ENCODE data around the gene PLEKHM2. TPM values are rescaled to one million over a fixed set of nuclear protein-coding genes. Genes with fewer than 3 reads are reported as not detected.

The PLEKHM2 gene
- total RNA-seq, 2 donors from 2014 or later: 31.5 to 37.0 TPM

DNA sequence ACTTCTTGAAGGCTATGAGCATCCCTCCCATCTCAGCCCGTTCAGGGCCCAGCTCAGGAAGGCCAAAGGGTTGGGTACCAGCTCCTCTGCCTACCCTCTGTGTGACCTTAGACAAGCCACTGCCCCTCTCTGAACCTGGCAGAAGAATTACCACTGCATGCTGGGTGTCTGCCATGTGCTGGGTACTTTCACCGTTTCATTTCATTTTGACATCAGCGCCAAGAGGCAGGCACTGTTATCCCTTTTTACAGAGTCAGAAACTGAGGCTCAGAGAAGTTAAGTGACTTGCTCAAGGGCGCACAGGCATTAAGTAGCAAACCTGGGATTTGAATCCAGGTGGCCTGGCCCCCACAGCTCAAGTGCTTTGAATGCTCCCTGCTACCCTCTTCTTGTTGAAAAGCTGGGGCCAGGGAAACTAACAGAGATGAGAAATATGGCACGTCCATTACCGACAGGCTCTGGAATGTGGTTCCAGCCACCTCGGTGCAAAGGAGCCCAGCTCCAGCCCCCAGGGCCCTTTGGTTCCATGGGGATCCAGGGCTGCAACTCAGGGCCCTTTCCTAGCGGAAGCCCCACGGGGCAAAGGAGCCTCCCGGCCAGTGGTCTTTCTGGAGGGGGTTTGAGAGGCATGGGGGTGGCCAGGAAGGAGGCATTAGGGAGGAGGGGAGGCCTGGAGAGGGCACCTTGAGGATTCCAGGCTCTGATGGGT is 64.7 kb downstream of the PLEKHM2 start:
- intact Hi-C loops (cut with DNase I, micrococcal nuclease): no loop called here
- ATAC-seq (no peak), DNase-seq (no peak)

DNA sequence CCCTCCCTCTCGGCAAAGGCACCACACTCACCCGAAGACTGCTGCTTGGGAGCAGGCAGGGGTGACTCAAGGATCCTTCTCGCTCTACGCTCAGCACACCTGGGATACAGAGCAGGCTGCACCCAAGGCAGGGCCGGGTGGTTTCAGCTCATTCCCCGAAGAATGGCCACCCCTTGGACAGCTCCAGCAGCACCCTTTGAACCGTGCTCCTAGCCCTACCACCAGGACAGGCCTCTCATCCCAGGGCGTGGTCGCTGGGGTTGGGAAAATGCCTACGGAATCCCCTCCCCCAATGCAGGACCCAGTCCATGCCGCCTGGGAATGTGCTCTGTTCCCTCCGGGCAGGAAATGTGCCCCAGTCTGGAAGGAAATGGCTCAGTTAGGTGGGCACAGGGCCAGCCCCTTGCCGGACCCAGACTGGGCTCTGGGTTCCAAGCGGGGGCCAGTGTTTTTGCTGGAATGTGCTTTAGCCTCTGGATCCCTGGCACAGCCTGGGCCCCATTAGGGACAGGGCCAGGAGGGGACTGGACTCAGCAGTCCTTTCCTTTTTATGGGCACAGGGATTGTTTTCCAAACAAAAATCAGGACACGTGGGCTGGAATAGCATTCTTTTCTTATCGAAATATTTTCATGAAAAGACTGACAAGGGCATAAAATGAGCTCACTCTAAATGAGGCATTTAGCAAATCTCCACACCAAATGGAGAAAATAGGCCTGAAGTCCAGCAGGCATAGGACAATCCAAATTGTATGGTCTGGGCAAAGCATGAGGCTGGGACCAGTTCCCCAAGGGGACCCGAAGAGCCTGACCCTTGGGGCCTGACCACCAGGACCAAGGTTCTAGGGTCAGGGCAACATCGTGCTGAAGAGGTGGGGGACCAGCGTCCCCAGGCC is 65.5 kb downstream of the PLEKHM2 start:
- intact Hi-C loops (cut with DNase I, micrococcal nuclease): no loop called here
- DNase-seq (no peak), ATAC-seq (peak; percentile 48)

- no peak for DNase-seq
- intact Hi-C loops (cut with DNase I, micrococcal nuclease): no loop called here
- ATAC-seq: no peak
Observed at GRCh38 chr1:15750924-15751323, 66.8 kb downstream of the PLEKHM2 start.

DNA sequence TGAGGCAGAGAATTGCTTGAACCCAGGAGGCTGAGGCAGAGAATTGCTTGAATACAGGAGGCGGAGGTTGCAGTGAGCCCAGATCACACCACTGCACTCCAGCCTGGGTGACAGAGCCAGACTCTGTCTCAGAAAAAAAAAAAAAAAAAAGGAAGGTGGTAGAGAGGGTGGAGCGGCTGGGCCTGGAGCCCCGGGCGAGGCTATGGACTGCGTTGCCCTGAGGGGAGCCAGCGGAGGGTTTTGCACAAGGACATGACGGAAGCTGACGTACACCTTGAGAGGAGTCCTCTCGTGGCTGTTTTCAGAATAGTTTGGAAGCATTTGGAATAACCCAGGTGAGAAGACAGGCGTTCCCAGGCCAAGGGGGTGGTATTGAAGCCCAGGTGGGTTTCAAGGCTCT is 67.6 kb downstream of the PLEKHM2 start:
- DNase-seq: no peak
- ATAC-seq: no peak
- intact Hi-C loops (cut with DNase I, micrococcal nuclease): no loop called here

DNA sequence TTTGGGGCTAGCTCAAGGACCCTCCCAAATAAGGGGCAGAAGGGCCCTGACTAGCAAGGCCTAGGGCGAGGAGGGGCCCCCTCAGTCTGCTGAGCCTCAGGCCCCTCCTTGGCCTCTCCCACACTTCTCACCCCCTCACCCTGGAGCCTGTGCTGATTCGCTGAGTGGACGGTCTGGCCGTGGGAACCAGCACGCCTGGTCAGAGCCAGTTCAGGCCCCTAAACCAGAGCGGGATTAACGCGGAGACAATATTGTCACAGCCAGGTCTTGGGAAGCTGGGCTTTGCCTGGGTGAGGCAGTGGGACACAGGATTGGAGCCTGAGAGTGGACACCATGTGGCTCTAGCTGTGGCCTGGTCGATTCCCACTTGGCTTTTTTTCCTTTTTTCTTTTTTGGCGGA is 69.7 kb downstream of the PLEKHM2 start:
- ATAC-seq (no peak), DNase-seq (no peak)
- intact Hi-C loops (cut with DNase I, micrococcal nuclease): no loop called here

DNA sequence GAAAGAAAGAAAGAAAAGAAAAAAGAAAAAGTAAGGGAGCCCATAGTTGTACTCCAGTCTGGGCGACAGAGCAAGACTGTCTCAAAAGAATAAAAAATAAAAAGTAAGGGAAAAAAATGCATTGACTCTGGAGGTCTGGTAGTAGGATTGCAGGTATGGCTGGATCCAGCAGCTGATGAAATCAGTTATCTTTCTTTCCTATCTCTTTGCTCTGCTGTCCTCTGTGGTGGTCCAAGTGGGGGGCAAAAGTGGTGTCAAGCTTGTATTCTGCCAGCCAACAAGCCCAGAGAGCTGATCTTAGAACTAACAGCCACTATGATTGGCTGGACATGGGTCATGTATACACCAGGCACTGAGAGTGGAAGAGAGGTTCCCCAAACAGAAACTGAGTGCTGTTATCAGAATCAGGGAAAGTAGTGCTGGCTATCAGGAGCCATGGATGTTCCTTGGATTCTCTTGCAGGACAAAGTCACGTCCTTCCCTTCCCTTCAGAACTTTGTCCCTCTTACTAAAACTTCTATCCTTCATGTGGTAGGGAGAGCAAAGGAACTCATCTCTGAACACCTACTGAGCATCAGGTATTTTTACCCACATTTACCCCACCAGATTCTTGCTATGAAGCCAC is 71.0 kb downstream of the PLEKHM2 start:
- ATAC-seq (no peak), DNase-seq (no peak)
- intact Hi-C loops (cut with DNase I, micrococcal nuclease): no loop called here

DNA sequence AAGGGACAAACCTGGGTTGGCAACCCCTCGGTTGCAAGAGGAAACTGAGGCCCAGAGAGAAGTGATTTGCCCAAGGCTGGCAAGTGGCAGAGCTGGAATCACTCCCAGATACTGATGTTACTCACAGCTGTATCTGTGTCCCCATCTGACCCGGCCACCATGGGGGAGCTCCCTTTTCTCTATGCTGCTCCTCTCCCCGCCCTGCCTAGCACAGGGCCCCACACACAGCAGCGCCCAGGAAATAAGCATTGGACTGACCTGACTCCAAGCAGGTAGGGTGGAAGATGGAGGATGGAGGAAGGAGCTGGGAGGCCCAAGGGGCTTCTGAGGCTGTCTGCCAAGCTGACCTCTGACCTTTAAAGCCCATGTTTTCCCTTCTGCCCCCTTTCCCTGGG is 71.5 kb downstream of the PLEKHM2 start:
- ATAC-seq (peak; percentile 22), DNase-seq (no peak)
- intact Hi-C loops (cut with DNase I, micrococcal nuclease): no loop called here

GRCh38 chr1:15756143-15757015 is 72.3 kb downstream of the PLEKHM2 start:
- DNase-seq (peak; percentile 86 to 87), ATAC-seq (peak; percentile 82)
- intact Hi-C loops (cut with DNase I, micrococcal nuclease): no loop called here

GRCh38 chr1:15757016-15757543 is 73.0 kb downstream of the PLEKHM2 start:
- peak; percentile 44 for ATAC-seq
- DNase-seq: no peak
- intact Hi-C loops (cut with DNase I, micrococcal nuclease): no loop called here

- peak; percentile 54 for ATAC-seq
- peak in 1 of 2 donors; percentile 66 for DNase-seq
- intact Hi-C loops (cut with DNase I, micrococcal nuclease): no loop called here
Observed at GRCh38 chr1:15757575-15758342, 73.6 kb downstream of the PLEKHM2 start.

GRCh38 chr1:15758343-15758931 is 74.3 kb downstream of the PLEKHM2 start, which contains the start of gene FBLIM1:
TSS of gene FBLIM1 (plus strand) at chr1:15758795. CDS start at chr1:15764984, 6,189 bp downstream.
- ATAC-seq (peak; percentile 6), DNase-seq (peak in 1 of 2 donors; percentile 63)
- intact Hi-C loops (cut with DNase I, micrococcal nuclease): no loop called here

GRCh38 chr1:15758953-15759661 is 75.0 kb downstream of the PLEKHM2 start:
- intact Hi-C loops (cut with DNase I, micrococcal nuclease): no loop called here

GRCh38 chr1:15760520-15761211 is 76.5 kb downstream of the PLEKHM2 start:
- intact Hi-C loops (cut with DNase I, micrococcal nuclease): no loop called here
- no peak for DNase-seq
- ATAC-seq: no peak

More at GRCh38 chr1:15758953-15759661, 75.0 kb downstream of the PLEKHM2 start:
- DNase-seq (no peak), ATAC-seq (no peak)

- intact Hi-C loops (cut with DNase I, micrococcal nuclease): no loop called here
- DNase-seq (no peak), ATAC-seq (no peak)
Observed at GRCh38 chr1:15761366-15762128, 77.4 kb downstream of the PLEKHM2 start.

DNA sequence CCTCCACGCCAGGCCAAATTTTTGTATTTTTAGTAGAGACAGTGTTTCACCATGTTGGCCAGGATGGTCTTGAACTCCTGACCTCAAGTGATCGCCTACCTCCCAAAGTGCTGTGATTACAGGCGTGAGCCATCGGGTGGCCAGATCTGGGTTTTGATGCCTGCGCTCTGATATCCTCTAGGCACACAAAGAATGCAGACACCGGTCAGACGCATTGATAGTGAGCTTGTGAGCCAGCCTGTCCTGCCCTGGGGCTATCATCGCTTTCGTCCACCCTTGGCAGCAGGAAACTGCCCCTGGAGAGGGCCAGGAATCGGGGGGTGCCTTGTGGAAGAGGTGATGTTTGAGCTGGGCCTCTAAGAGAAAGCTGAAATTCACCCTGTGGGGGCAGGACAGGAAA is 78.4 kb downstream of the PLEKHM2 start:
- DNase-seq: no peak
- intact Hi-C loops (cut with DNase I, micrococcal nuclease): no loop called here
- ATAC-seq: no peak

Measured in left colon (tissue), 2 donors.